ENCODE measurements around the gene CLP1. TPM values are rescaled to one million over a fixed set of nuclear protein-coding genes. Genes with fewer than 3 reads are reported as not detected.
"Not testable (repeated sequence)": the region's sequence is repeated elsewhere in the genome, so short reads cannot be mapped to it uniquely, and the experiment has no call there.

CLP1 gene
- total RNA-seq, 1 donor from 2014 or later, result 17.1 TPM

DNA sequence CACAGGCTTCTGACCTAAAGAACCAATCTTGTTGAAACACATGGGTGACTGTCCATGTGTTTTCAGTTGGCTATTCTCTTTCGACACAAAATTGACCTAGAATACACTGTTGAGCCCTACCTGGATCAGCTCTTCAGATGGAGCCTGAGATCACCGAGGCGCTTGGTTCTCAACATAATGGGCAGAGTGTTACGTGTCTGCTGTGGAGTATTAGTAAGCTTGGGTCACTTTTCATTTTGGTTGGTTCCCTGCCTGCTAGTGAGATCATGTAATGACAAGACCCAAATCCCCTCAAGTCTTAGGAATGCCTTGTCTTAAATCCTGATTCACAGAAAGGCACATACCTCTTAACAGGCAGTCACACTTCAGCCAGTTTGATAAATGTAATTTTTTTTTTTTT is 45.8 kb downstream of the CLP1 start:
- Mint-ChIP-seq H3K27me3 (ENCODE audit: unreplicated experiment) (no peaks in the 10 kb centered on the region), H3K36me3 (ENCODE audit: unreplicated experiment) (no peaks in the 10 kb centered on the region), H3K4me1 (ENCODE audit: low read depth, unreplicated experiment) (no peaks in the 10 kb centered on the region), H3K4me3 (ENCODE audit: unreplicated experiment) (no peak overlapping the region), H3K27ac (ENCODE audit: unreplicated experiment) (no peak overlapping the region), H3K9me3 (ENCODE audit: unreplicated experiment) (no peaks in the 10 kb centered on the region)
- no peak for DNase-seq
- TF ChIP-seq, protein P1, sequence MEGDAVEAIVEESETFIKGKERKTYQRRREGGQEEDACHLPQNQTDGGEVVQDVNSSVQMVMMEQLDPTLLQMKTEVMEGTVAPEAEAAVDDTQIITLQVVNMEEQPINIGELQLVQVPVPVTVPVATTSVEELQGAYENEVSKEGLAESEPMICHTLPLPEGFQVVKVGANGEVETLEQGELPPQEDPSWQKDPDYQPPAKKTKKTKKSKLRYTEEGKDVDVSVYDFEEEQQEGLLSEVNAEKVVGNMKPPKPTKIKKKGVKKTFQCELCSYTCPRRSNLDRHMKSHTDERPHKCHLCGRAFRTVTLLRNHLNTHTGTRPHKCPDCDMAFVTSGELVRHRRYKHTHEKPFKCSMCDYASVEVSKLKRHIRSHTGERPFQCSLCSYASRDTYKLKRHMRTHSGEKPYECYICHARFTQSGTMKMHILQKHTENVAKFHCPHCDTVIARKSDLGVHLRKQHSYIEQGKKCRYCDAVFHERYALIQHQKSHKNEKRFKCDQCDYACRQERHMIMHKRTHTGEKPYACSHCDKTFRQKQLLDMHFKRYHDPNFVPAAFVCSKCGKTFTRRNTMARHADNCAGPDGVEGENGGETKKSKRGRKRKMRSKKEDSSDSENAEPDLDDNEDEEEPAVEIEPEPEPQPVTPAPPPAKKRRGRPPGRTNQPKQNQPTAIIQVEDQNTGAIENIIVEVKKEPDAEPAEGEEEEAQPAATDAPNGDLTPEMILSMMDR (IDR thresholded peaks at IDR 0.05; ENCODE audit: partially characterized antibody, unreplicated experiment), result no peak

DNA sequence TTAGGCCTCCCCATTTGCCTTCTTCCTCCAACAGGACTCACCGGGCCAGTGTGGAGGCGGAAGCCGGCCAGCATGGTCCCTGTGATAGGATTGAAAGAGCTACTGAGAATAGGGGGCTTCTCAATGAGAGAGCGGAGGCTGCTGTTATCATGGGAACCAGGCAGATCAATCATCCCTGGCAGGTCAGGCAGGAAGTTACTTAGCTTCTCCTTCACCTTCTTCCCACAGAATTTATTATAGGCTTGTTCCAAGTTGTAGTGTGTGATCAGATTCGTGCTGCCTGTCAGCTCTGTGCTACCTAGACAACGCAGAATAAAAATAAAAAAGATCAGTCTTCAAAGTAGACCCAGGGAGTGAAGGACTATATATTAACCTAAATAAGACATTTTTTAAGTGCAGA is 47.4 kb downstream of the CLP1 start:
- no peaks in the 10 kb centered on the region for H3K4me1 Mint-ChIP-seq (ENCODE audit: low read depth, unreplicated experiment)
- no peaks in the 10 kb centered on the region for H3K27me3 Mint-ChIP-seq (ENCODE audit: unreplicated experiment)
- H3K36me3 Mint-ChIP-seq (ENCODE audit: unreplicated experiment), result no peaks in the 10 kb centered on the region
- no peak overlapping the region for H3K27ac Mint-ChIP-seq (ENCODE audit: unreplicated experiment)
- no peak for DNase-seq
- no peak overlapping the region for H3K4me3 Mint-ChIP-seq (ENCODE audit: unreplicated experiment)
- TF ChIP-seq, protein P1 (IDR thresholded peaks at IDR 0.05; ENCODE audit: partially characterized antibody, unreplicated experiment), result no peak
- no peaks in the 10 kb centered on the region for H3K9me3 Mint-ChIP-seq (ENCODE audit: unreplicated experiment)

DNA sequence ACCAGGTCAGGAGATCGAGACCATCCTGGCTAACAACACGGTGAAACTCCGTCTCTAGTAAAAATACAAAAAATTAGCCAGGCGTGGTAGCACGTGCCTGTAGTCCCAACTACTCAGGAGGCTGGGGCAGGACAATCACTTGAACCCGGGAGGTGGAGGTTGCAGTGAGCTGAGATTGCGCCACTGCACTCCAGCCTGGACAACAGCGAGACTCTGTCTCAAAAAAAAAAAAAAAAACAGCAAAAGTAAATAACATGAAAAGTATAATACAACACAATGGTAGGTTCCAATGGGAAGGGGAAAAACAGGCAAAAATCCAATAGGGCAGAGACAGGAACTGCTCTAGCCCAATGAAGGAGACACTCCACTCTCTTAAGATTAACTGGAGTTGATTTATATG is 47.9 kb downstream of the CLP1 start:
- H3K27ac Mint-ChIP-seq (ENCODE audit: unreplicated experiment); H3K4me1 Mint-ChIP-seq (ENCODE audit: low read depth, unreplicated experiment); H3K4me3 Mint-ChIP-seq (ENCODE audit: unreplicated experiment); DNase-seq; H3K9me3 Mint-ChIP-seq (ENCODE audit: unreplicated experiment); H3K36me3 Mint-ChIP-seq (ENCODE audit: unreplicated experiment); H3K27me3 Mint-ChIP-seq (ENCODE audit: unreplicated experiment): not testable (repeated sequence)

DNA sequence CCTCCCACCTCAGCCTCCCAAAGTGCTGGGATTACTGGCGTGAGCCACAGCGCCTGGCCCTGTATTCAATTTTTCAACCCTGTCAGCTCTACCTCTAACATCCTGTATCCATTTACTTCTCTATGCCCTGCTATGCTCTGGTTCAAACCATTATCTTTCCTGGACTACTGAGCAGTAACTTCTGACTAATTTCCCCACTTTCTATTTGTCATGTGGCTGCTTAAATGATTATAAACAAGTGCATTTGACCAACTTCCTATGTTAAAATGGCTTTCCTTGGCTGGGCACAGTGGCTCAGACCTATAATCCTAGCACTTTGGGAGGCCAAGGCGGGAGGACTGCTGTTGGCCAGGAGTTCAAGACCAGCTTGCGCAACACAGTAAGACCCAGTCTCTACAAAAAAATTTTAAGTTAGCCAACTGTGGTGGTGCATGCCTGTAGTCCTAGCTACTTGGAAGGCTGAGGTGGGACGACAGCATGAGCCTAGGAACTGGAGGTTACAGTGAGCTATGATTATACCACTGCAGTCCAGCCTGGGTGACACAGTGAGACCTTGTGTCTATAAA is 52.3 kb downstream of the CLP1 start:
- no peak for DNase-seq
- Mint-ChIP-seq H3K4me1 (ENCODE audit: low read depth, unreplicated experiment) (peaks cover 16% of the 10 kb centered on the region), H3K36me3 (ENCODE audit: unreplicated experiment) (no peaks in the 10 kb centered on the region), H3K27ac (ENCODE audit: unreplicated experiment) (no peak overlapping the region), H3K9me3 (ENCODE audit: unreplicated experiment) (peaks cover 2% of the 10 kb centered on the region), H3K4me3 (ENCODE audit: unreplicated experiment) (no peak overlapping the region), H3K27me3 (ENCODE audit: unreplicated experiment) (peaks cover 2% of the 10 kb centered on the region)
- TF ChIP-seq, protein P1 (IDR thresholded peaks at IDR 0.05; ENCODE audit: partially characterized antibody, unreplicated experiment), result no peak

Small RNA genes within 50 kb of the gene (microRNA-seq; reads per million reads assigned to microRNA genes)
- gene MIR130A (ENCODE audit: unreplicated experiment), result 26,472 reads per million, percentile 99 among the genes with 10 or more reads in this experiment

Other genes starting within 250 kb of the CLP1 start
- gene SLC43A3, start 230.6 kb upstream of the CLP1 start, total RNA-seq (ENCODE audit: unreplicated experiment), result 10.8 TPM
- 119 TPM for gene RTN4RL2, start 197.2 kb upstream of the CLP1 start, total RNA-seq (ENCODE audit: unreplicated experiment)
- 5.2 TPM for gene SLC43A1, start 142.1 kb upstream of the CLP1 start, total RNA-seq (ENCODE audit: unreplicated experiment)
- gene TIMM10, start 127.0 kb upstream of the CLP1 start, total RNA-seq (ENCODE audit: unreplicated experiment), result 51.2 TPM
- gene SMTNL1, start 120.2 kb upstream of the CLP1 start, total RNA-seq (ENCODE audit: unreplicated experiment), result not detected
- 199 TPM for gene UBE2L6, start 90.1 kb upstream of the CLP1 start, total RNA-seq (ENCODE audit: unreplicated experiment)
- gene SERPING1, start 60.1 kb upstream of the CLP1 start, total RNA-seq (ENCODE audit: unreplicated experiment), result 46.1 TPM
- gene YPEL4, start 7.8 kb upstream of the CLP1 start, total RNA-seq (ENCODE audit: unreplicated experiment), result 16.9 TPM
- 42.3 TPM for gene ZDHHC5, start 10.4 kb downstream of the CLP1 start, total RNA-seq (ENCODE audit: unreplicated experiment)
- gene MED19, start 54.5 kb downstream of the CLP1 start, total RNA-seq (ENCODE audit: unreplicated experiment), result 30.9 TPM
- 94.5 TPM for gene TMX2, start 54.8 kb downstream of the CLP1 start, total RNA-seq (ENCODE audit: unreplicated experiment)
- gene SELENOH, start 83.7 kb downstream of the CLP1 start, total RNA-seq (ENCODE audit: unreplicated experiment), result 98.8 TPM
- gene BTBD18, start 94.1 kb downstream of the CLP1 start, total RNA-seq (ENCODE audit: unreplicated experiment), result not detected
- gene CTNND1, start 104.0 kb downstream of the CLP1 start, total RNA-seq (ENCODE audit: unreplicated experiment), result 344 TPM